HEK293T (cell line): Measurements from ENCODE around the gene YPEL2.
"Not testable (repeated sequence)": the region's sequence is repeated elsewhere in the genome, so short reads cannot be mapped to it uniquely, and the experiment has no call there.

Experiments used
- ARNT ChIP-seq: fragments of 450-650 bp; IDR thresholded peaks from 2 replicates; pipeline ENCODE4 v1.6.1; 2017; ENCODE audit warnings: mild to moderate bottlenecking
- BHLHE40 ChIP-seq: fragments of 450-650 bp; IDR thresholded peaks from 2 replicates; pipeline ENCODE4 v1.6.1; 2016; ENCODE audit warnings: mild to moderate bottlenecking, moderate library complexity, borderline replicate concordance
- ELF4 ChIP-seq: fragments of 450-650 bp; IDR thresholded peaks from 2 replicates; pipeline ENCODE4 v1.6.1; 2017; ENCODE audit warnings: antibody characterized with exemption
- FOXA1 ChIP-seq: fragments of 450-650 bp; IDR thresholded peaks from 2 replicates; pipeline ENCODE4 v1.6.1; 2016; ENCODE audit warnings: mild to moderate bottlenecking
- FOXK2 ChIP-seq: fragments of 450-650 bp; IDR thresholded peaks from 2 replicates; pipeline ENCODE4 v1.6.1; 2016; ENCODE audit warnings: mild to moderate bottlenecking
- FOXM1 ChIP-seq: fragments of 450-650 bp; IDR thresholded peaks from 2 replicates; pipeline ENCODE4 v1.6.1; 2017; ENCODE audit warnings: mild to moderate bottlenecking, borderline replicate concordance
- HDGF ChIP-seq: fragments of 450-650 bp; IDR thresholded peaks from 2 replicates; pipeline ENCODE4 v1.6.1; 2017; ENCODE audit warnings: antibody characterized with exemption, borderline replicate concordance
- L3MBTL2 ChIP-seq: fragments of 450-650 bp; conservative IDR thresholded peaks from 2 replicates; pipeline ENCODE4 v1.6.1; 2016; ENCODE audit warnings: mild to moderate bottlenecking
- LEF1 ChIP-seq: fragments of 450-650 bp; IDR thresholded peaks from 2 replicates; pipeline ENCODE4 v1.6.1; 2017; ENCODE audit warnings: mild to moderate bottlenecking, borderline replicate concordance
- NFRKB ChIP-seq: fragments of 450-650 bp; IDR thresholded peaks from 2 replicates; pipeline ENCODE4 v1.6.1; 2016; ENCODE audit warnings: mild to moderate bottlenecking, moderate library complexity
- SP1 ChIP-seq: fragments of 450-650 bp; IDR thresholded peaks from 2 replicates; pipeline ENCODE4 v1.6.1; 2017
- SUZ12 ChIP-seq: fragments of 450-650 bp; IDR thresholded peaks from 2 replicates; pipeline ENCODE4 v1.6.1; 2016; ENCODE audit warnings: mild to moderate bottlenecking
- TARDBP ChIP-seq: fragments of 450-650 bp; IDR thresholded peaks from 2 replicates; pipeline ENCODE4 v1.6.1; 2016
- TF ChIP-seq, protein P1 (sequence below): fragments of 450-650 bp; IDR thresholded peaks from 2 replicates; pipeline ENCODE4 v1.6.1; 2016

DNA sequence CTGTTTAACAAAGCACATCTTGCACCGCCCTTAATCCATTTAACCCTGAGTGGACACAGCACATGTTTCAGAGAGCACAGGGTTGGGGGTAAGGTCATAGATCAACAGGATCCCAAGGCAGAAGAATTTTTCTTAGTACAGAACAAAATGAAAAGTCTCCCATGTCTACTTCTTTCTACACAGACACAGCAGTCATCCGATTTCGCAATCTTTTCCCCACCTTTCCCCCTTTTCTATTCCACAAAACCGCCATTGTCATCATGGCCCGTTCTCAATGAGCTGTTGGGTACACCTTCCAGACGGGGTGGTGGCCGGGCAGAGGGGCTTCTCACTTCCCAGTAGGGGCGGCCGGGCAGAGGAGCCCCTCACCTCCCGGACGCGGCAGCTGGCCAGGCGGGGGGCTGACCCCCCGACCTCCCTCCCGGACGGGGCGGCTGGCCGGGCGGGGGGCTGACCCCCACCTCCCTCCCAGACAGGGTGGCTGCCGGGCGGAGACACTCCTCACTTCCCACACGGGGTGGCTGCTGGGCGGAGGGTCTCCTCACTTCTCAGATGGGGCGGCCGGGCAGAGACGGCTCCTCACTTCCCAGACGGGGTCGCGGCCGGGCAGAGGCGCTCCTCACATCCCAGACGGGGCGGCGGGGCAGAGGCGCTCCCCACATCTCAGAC, 62.4 kb downstream of the YPEL2 start:
- not testable (repeated sequence) for TF ChIP-seq FOXK2, TARDBP, L3MBTL2, FOXM1, SUZ12, ELF4, HDGF, SP1, NFRKB, BHLHE40, FOXA1, ARNT, LEF1
- TF ChIP-seq, protein P1, sequence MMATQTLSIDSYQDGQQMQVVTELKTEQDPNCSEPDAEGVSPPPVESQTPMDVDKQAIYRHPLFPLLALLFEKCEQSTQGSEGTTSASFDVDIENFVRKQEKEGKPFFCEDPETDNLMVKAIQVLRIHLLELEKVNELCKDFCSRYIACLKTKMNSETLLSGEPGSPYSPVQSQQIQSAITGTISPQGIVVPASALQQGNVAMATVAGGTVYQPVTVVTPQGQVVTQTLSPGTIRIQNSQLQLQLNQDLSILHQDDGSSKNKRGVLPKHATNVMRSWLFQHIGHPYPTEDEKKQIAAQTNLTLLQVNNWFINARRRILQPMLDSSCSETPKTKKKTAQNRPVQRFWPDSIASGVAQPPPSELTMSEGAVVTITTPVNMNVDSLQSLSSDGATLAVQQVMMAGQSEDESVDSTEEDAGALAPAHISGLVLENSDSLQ = not testable (repeated sequence)
